ENCODE measurements around the gene TTC38.

TTC38 gene

GRCh38 chr22:46335201-46336118 lies 67.7 kb downstream of the TTC38 start, which contains the start of gene TRMU:
TRMU (plus strand) TSS chr22:46335714; CDS start chr22:46335765, 51 bp downstream.
- DNase-seq = peak; percentile 84

- DNase-seq = peak; percentile 14
These were observed 68.6 kb downstream of the TTC38 start for GRCh38 chr22:46336119-46337078.

GRCh38 chr22:46337870-46338269 lies 70.1 kb downstream of the TTC38 start:
- no peak for DNase-seq

- DNase-seq = no peak
These were observed 70.8 kb downstream of the TTC38 start for GRCh38 chr22:46338636-46339035.

GRCh38 chr22:46339956-46340355 lies 72.1 kb downstream of the TTC38 start:
- no peak for DNase-seq

GRCh38 chr22:46340676-46341075 lies 72.9 kb downstream of the TTC38 start:
- DNase-seq = no peak
